Measurements from ENCODE around the gene C2orf81.

The C2orf81 gene

DNA sequence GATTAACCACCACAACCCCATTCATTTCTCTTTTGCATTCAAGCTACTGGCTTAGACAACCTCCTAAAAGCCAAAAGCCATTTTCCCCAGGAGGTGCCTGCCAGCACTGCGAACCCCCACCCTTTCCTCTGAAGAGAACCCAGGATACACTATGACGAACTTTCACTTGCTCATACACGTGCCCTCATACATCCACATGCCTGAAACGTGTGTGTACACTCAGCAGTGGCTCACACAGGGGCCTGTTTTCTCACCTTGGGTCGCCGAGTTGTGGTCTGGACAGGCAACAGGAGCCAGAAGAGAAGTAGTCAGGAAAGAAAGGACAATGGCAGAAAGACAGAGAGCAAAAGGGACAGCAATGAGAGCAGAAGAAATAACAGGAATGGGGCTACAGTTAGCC is 48.7 kb downstream of the C2orf81 start:
- Histone ChIP-seq H3K36me3 (ENCODE audit: insufficient read depth, low read length) (peaks cover 41% of the 10 kb centered on the region), H3K4me1 (ENCODE audit: insufficient read depth, low read length, severe bottlenecking) (peaks cover 6% of the 10 kb centered on the region), H3K79me2 (ENCODE audit: insufficient read depth, low read length) (no peaks in the 10 kb centered on the region), H3K4me2 (ENCODE audit: low read length) (no peak overlapping the region), H3K9ac (ENCODE audit: low read length) (no peak overlapping the region), H3K9me3 (ENCODE audit: low read length) (no peaks in the 10 kb centered on the region), H3K9me2 (ENCODE audit: low read depth, low read length) (no peaks in the 10 kb centered on the region), H3K27me3 (ENCODE audit: insufficient read depth, low read length) (no peaks in the 10 kb centered on the region), H2AFZ (ENCODE audit: low read length) (no peak overlapping the region), H4K20me1 (ENCODE audit: insufficient read depth, low read length) (no peaks in the 10 kb centered on the region), H3K4me3 (ENCODE audit: low read depth, low read length, poor library complexity, severe bottlenecking) (no peak overlapping the region), H3K27ac (ENCODE audit: low read depth, low read length, poor library complexity, severe bottlenecking) (no peak overlapping the region), H3F3A (ENCODE audit: insufficient read depth, low read length) (no peaks in the 10 kb centered on the region)
- TF ChIP-seq EZH2 (IDR thresholded peaks at IDR 0.05; ENCODE audit: borderline replicate concordance, low read length) = no peak
- no peak for TF ChIP-seq CTCF (IDR thresholded peaks at IDR 0.05; ENCODE audit: low read length)

DNA sequence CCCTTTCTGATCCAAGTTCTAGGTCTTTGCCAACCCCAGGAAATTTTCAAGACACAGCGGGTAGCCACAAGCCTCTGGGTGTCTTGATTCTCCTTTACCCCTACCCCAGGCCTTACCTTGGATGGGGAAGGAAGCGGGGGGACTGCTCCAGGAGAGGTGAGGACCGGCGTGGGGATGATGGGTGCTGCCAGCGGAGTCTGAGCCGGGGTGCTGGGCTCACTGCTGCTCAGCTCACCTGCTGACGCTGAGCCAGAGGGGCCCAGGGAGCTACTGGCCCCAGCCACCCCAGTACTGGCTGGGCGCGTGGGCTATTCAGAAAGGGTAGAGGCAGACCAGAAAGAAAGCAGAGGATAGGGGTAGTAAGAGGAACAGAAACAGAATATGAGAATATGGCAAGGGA is 50.0 kb downstream of the C2orf81 start:
- TF ChIP-seq EZH2 (IDR thresholded peaks at IDR 0.05; ENCODE audit: borderline replicate concordance, low read length) (no peak), CTCF (IDR thresholded peaks at IDR 0.05; ENCODE audit: low read length) (no peak)
- Histone ChIP-seq H3K36me3 (ENCODE audit: insufficient read depth, low read length) (peaks cover 44% of the 10 kb centered on the region), H3K9ac (ENCODE audit: low read length) (no peak overlapping the region), H2AFZ (ENCODE audit: low read length) (no peak overlapping the region), H3K4me2 (ENCODE audit: low read length) (no peak overlapping the region), H3K9me2 (ENCODE audit: low read depth, low read length) (no peaks in the 10 kb centered on the region), H3K4me1 (ENCODE audit: insufficient read depth, low read length, severe bottlenecking) (peaks cover 6% of the 10 kb centered on the region), H3K9me3 (ENCODE audit: low read length) (no peaks in the 10 kb centered on the region), H3K79me2 (ENCODE audit: insufficient read depth, low read length) (no peaks in the 10 kb centered on the region), H3F3A (ENCODE audit: insufficient read depth, low read length) (no peaks in the 10 kb centered on the region), H3K4me3 (ENCODE audit: low read depth, low read length, poor library complexity, severe bottlenecking) (no peak overlapping the region), H3K27me3 (ENCODE audit: insufficient read depth, low read length) (no peaks in the 10 kb centered on the region), H3K27ac (ENCODE audit: low read depth, low read length, poor library complexity, severe bottlenecking) (no peak overlapping the region), H4K20me1 (ENCODE audit: insufficient read depth, low read length) (no peaks in the 10 kb centered on the region)

GRCh38 chr2:74369976-74370375 is 51.4 kb downstream of the C2orf81 start:
- H3K4me2 ChIP-seq (ENCODE audit: low read length) = no peak overlapping the region
- no peak overlapping the region for H3K9ac ChIP-seq (ENCODE audit: low read length)
- no peak overlapping the region for H3K27ac ChIP-seq (ENCODE audit: low read depth, low read length, poor library complexity, severe bottlenecking)
- TF ChIP-seq CTCF (IDR thresholded peaks at IDR 0.05; ENCODE audit: low read length) (no peak), EZH2 (IDR thresholded peaks at IDR 0.05; ENCODE audit: borderline replicate concordance, low read length) (no peak)
- peaks cover 54% of the 10 kb centered on the region for H3K36me3 ChIP-seq (ENCODE audit: insufficient read depth, low read length)
- H3K79me2 ChIP-seq (ENCODE audit: insufficient read depth, low read length) = no peaks in the 10 kb centered on the region
- no peaks in the 10 kb centered on the region for H3F3A ChIP-seq (ENCODE audit: insufficient read depth, low read length)
- no peaks in the 10 kb centered on the region for H3K9me3 ChIP-seq (ENCODE audit: low read length)
- H2AFZ ChIP-seq (ENCODE audit: low read length) = no peak overlapping the region
- H3K4me3 ChIP-seq (ENCODE audit: low read depth, low read length, poor library complexity, severe bottlenecking) = no peak overlapping the region
- H3K4me1 ChIP-seq (ENCODE audit: insufficient read depth, low read length, severe bottlenecking) = no peaks in the 10 kb centered on the region
- no peaks in the 10 kb centered on the region for H4K20me1 ChIP-seq (ENCODE audit: insufficient read depth, low read length)
- no peaks in the 10 kb centered on the region for H3K27me3 ChIP-seq (ENCODE audit: insufficient read depth, low read length)
- H3K9me2 ChIP-seq (ENCODE audit: low read depth, low read length) = no peaks in the 10 kb centered on the region
